Measurements from ENCODE around the gene RNH1. TPM values are rescaled to one million over a fixed set of nuclear protein-coding genes. Genes with fewer than 3 reads are reported as not detected.

Gene RNH1
- total RNA-seq = 100 to 1,000 TPM; 126 to 141 (median 131) TPM
- total RNA-seq (2013) = 63.9 TPM
- total RNA-seq = 98.5 to 211 (median 136) reads per million in 29 experiments

GRCh38 chr11:506995-507726 is at the start of gene RNH1:
TSS of gene RNH1 (minus strand) at chr11:507242. CDS start at chr11:502162, 5,080 bp downstream.
- CTCF ChIA-PET = interaction anchor here (0.6 to 1.0 kb wide), 3 partner anchors 11 to 116 kb away, joined by 3 to 8 read pairs (median 3); partner anchors contain the start of gene PHRF1 (in 1 of the 2)
- Histone ChIP-seq H3K27me3 (replicated peaks in 1 of 2; ENCODE audit: control insufficient read depth in 2 of 2, extremely low read depth in 1 of 2, insufficient read depth in 2 of 2, low read length in 1 of 2) (no peaks in the 10 kb centered on the region), H3K4me3 (ENCODE audit: control insufficient read depth in 1 of 2, extremely low read depth in 1 of 2, low read length in 1 of 2) (peak within 1 kb of the TSS; percentile 82 to 100), H3K4me1 (ENCODE audit: control insufficient read depth in 1 of 2, extremely low read depth in 1 of 2, insufficient read depth in 2 of 2, low read length in 2 of 2) (peaks cover 13 to 46% of the 10 kb centered on the region in 2 experiments), H3K27ac (ENCODE audit: low read length) (peak within 1 kb of the TSS; percentile 100), H3K9me3 (no peaks in the 10 kb centered on the region), H3K36me3 (ENCODE audit: control insufficient read depth in 2 of 2, extremely low read depth in 1 of 2, insufficient read depth in 1 of 2, low read length in 1 of 2) (peaks cover 0 to 6% of the 10 kb centered on the region in 2 donors)
- Mint-ChIP-seq H3K27ac (peak within 1 kb of the TSS; percentile 98 to 99), H3K4me1 (peaks cover 6 to 34% (median 31%) of the 10 kb centered on the region in 3 donors), H3K27me3 (no peaks in the 10 kb centered on the region), H3K36me3 (peaks cover 5% of the 10 kb centered on the region), H3K4me3 (peak within 1 kb of the TSS; percentile 94 to 98 (median 96)), H3K9me3 (no peaks in the 10 kb centered on the region)
- ATAC-seq (replicated peaks in 1 of 4) (peak; percentile 76 to 88 (median 80)), DNase-seq (peak; percentile 95 to 100 (median 98))
- POLR2A ChIA-PET = interaction anchor here in 1 of 2 donors (0.7 to 1.4 kb wide), 3 partner anchors 100 to 300 kb away, joined by 3 to 5 read pairs (median 4); partner anchors contain the start of gene BET1L
- WGBS (ENCODE audit: insufficient coverage) = under 1% methylated on average over 81 of the region's 93 CpGs

DNA sequence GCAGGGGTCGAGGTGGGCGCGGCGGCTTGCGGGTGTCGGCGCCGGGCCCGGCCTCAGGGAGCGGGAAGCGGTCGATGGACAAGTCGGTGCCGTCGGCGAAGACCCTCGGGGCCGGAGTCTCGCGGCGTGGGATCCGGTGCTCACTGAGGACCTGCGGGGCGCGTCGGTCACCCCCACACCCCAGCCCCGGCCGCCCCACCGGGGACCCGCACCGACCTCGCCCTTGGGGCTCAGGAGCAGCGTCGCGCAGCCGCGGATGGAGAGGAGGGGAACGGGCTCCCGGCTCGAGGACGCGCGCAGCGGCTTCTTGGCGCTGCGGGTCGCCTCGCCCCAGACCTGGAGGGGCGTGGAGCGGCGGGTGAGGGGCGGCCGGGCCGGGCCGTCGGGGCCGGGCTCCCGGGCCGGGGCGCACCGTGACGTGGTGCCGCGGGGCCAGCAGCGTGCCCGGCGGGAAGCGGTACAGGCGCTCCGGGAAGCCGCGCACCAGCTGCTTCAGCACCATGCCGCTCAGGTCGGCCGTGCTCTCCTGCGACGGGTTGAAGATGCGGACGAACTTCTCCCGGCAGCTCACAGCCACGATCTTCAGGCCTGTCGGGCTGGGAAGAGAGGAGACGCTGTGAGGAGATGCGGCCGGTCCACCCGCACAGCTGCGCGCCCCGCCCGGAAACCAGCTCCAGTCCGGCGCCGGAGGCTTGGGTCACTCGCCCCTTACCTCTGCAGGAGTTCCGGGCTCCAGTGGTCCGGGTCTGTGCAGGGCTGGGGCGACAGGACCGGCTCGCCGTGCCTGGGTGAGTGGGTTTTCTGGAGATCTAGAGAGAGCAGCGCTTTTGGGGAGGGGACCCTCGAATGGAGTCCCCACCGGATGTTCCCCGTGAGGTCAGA is 49.0 kb upstream of the RNH1 start:
- peaks cover 0 to 22% of the 10 kb centered on the region in 2 experiments for H3K27me3 ChIP-seq (replicated peaks in 1 of 2; ENCODE audit: control insufficient read depth in 2 of 2, extremely low read depth in 1 of 2, insufficient read depth in 2 of 2, low read length in 1 of 2)
- ATAC-seq (replicated peaks in 1 of 4) (no peak), DNase-seq (peak in 5 of 35 experiments; percentile 26 to 58 (median 35))
- Mint-ChIP-seq H3K4me3 (peak overlapping the region; percentile 33 to 52 (median 45)), H3K27ac (peak overlapping the region in 1 of 2 donors; percentile 52), H3K36me3 (no peaks in the 10 kb centered on the region), H3K9me3 (no peaks in the 10 kb centered on the region), H3K4me1 (peaks cover 12 to 15% (median 13%) of the 10 kb centered on the region in 3 donors), H3K27me3 (no peaks in the 10 kb centered on the region)
- peaks cover 2 to 37% of the 10 kb centered on the region in 2 experiments for H3K4me1 ChIP-seq (ENCODE audit: control insufficient read depth in 1 of 2, extremely low read depth in 1 of 2, insufficient read depth in 2 of 2, low read length in 2 of 2)
- H3K27ac ChIP-seq (ENCODE audit: low read length) = peak overlapping the region; percentile 18
- H3K4me3 ChIP-seq (ENCODE audit: control insufficient read depth in 1 of 2, extremely low read depth in 1 of 2, low read length in 1 of 2) = peak overlapping the region in 1 of 2 donors; percentile 44
- POLR2A ChIA-PET = no interaction called here
- no peaks in the 10 kb centered on the region for H3K36me3 ChIP-seq (ENCODE audit: control insufficient read depth in 2 of 2, extremely low read depth in 1 of 2, insufficient read depth in 1 of 2, low read length in 1 of 2)
- no peaks in the 10 kb centered on the region for H3K9me3 ChIP-seq
- CTCF ChIA-PET = interaction anchor here (0.7 to 1.6 kb wide), 6 partner anchors 20 to 203 kb away, joined by 3 to 12 read pairs (median 4); partner anchors contain the start of genes PHRF1 (in 1 of the 2) and TMEM80 (in 1 of the 2)
- whole genome bisulfite sequencing (ENCODE audit: insufficient coverage) = 5% methylated on average over 101 of the region's 104 CpGs

- no peaks in the 10 kb centered on the region for H3K9me3 ChIP-seq
- Mint-ChIP-seq H3K27me3 (no peaks in the 10 kb centered on the region), H3K27ac (no peak overlapping the region), H3K9me3 (no peaks in the 10 kb centered on the region), H3K4me1 (peaks cover 12 to 15% (median 13%) of the 10 kb centered on the region in 3 donors), H3K4me3 (peak overlapping the region; percentile 24 to 55 (median 34)), H3K36me3 (no peaks in the 10 kb centered on the region)
- peaks cover 0 to 22% of the 10 kb centered on the region in 2 experiments for H3K27me3 ChIP-seq (replicated peaks in 1 of 2; ENCODE audit: control insufficient read depth in 2 of 2, extremely low read depth in 1 of 2, insufficient read depth in 2 of 2, low read length in 1 of 2)
- WGBS (ENCODE audit: insufficient coverage) = under 1% methylated on average over 55 of the region's 57 CpGs
- no peak overlapping the region for H3K27ac ChIP-seq (ENCODE audit: low read length)
- peaks cover 2 to 35% of the 10 kb centered on the region in 2 experiments for H3K4me1 ChIP-seq (ENCODE audit: control insufficient read depth in 1 of 2, extremely low read depth in 1 of 2, insufficient read depth in 2 of 2, low read length in 2 of 2)
- CTCF ChIA-PET = interaction anchor here (0.5 to 1.6 kb wide), 9 partner anchors 21 to 204 kb away, joined by 3 to 12 read pairs (median 4); partner anchors contain the start of genes PHRF1 (in 1 of the 2), TALDO1 (in 1 of the 2) and TMEM80 (in 1 of the 2)
- ATAC-seq (replicated peaks in 1 of 4) = peak; percentile 16 to 33 (median 23)
- peak in 1 of 35 experiments; percentile 40 for DNase-seq
- no peaks in the 10 kb centered on the region for H3K36me3 ChIP-seq (ENCODE audit: control insufficient read depth in 2 of 2, extremely low read depth in 1 of 2, insufficient read depth in 1 of 2, low read length in 1 of 2)
- H3K4me3 ChIP-seq (ENCODE audit: control insufficient read depth in 1 of 2, extremely low read depth in 1 of 2, low read length in 1 of 2) = peak overlapping the region; percentile 40 to 52
- POLR2A ChIA-PET = interaction anchor here in 1 of 2 donors (0.6 to 0.8 kb wide), 2 partner anchors 138 to 140 kb away, joined by 3 to 6 read pairs; partner anchors contain the start of gene DEAF1
These were observed 48.3 kb upstream of the RNH1 start for GRCh38 chr11:555227-555779.

- Mint-ChIP-seq H3K4me3 (peak overlapping the region in 2 of 3 donors; percentile 55 to 62), H3K27ac (no peak overlapping the region), H3K27me3 (no peaks in the 10 kb centered on the region), H3K36me3 (no peaks in the 10 kb centered on the region), H3K4me1 (peaks cover 7 to 10% (median 8%) of the 10 kb centered on the region in 3 donors), H3K9me3 (no peaks in the 10 kb centered on the region)
- ChIA-PET POLR2A (interaction anchor here in 1 of 2 donors (0.6 to 0.8 kb wide), 2 partner anchors 139 to 140 kb away, joined by 3 to 6 read pairs; partner anchors contain the start of gene DEAF1), CTCF (interaction anchor here (0.5 to 1.6 kb wide), 14 partner anchors 21 to 204 kb away, joined by 3 to 12 read pairs (median 4); partner anchors contain the start of genes PHRF1 (in 1 of the 2), TALDO1 (in 1 of the 2) and TMEM80 (in 1 of the 2))
- peak; percentile 23 to 92 (median 66) for DNase-seq
- 27% methylated on average over 33 of the region's 60 CpGs for WGBS (ENCODE audit: insufficient coverage)
- no peaks in the 10 kb centered on the region for H3K36me3 ChIP-seq (ENCODE audit: control insufficient read depth in 2 of 2, extremely low read depth in 1 of 2, insufficient read depth in 1 of 2, low read length in 1 of 2)
- peaks cover 0 to 23% of the 10 kb centered on the region in 2 experiments for H3K27me3 ChIP-seq (replicated peaks in 1 of 2; ENCODE audit: control insufficient read depth in 2 of 2, extremely low read depth in 1 of 2, insufficient read depth in 2 of 2, low read length in 1 of 2)
- peaks cover 2 to 28% of the 10 kb centered on the region in 2 experiments for H3K4me1 ChIP-seq (ENCODE audit: control insufficient read depth in 1 of 2, extremely low read depth in 1 of 2, insufficient read depth in 2 of 2, low read length in 2 of 2)
- H3K27ac ChIP-seq (ENCODE audit: low read length) = no peak overlapping the region
- peak; percentile 73 to 82 (median 78) for ATAC-seq (replicated peaks in 1 of 4)
- H3K4me3 ChIP-seq (ENCODE audit: control insufficient read depth in 1 of 2, extremely low read depth in 1 of 2, low read length in 1 of 2) = peak overlapping the region; percentile 28 to 40
- no peaks in the 10 kb centered on the region for H3K9me3 ChIP-seq
These were observed 47.6 kb upstream of the RNH1 start for GRCh38 chr11:554428-555226.

DNA sequence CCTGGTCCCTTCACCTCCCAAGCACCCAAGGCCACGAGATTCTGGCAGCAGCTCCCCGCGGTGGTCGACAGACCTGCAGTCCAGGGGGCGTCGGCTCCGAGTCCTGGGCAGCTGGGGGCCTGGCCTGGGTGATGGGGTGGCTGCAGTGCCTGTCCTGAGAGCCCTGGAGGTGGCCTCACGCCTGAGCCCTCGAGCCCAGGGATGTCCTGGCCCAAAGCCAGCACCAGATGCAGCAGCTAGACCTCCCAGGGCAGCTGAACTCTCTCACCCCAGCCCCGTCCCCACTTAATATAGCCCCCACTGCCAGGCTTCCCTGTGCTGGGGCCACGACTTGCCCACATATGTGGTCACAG is 46.9 kb upstream of the RNH1 start:
- DNase-seq (no peak), ATAC-seq (replicated peaks in 1 of 4) (no peak)
- Histone ChIP-seq H3K27ac (ENCODE audit: low read length) (no peak overlapping the region), H3K4me3 (ENCODE audit: control insufficient read depth in 1 of 2, extremely low read depth in 1 of 2, low read length in 1 of 2) (no peak overlapping the region), H3K4me1 (ENCODE audit: control insufficient read depth in 1 of 2, extremely low read depth in 1 of 2, insufficient read depth in 2 of 2, low read length in 2 of 2) (peaks cover 2 to 24% of the 10 kb centered on the region in 2 experiments), H3K27me3 (replicated peaks in 1 of 2; ENCODE audit: control insufficient read depth in 2 of 2, extremely low read depth in 1 of 2, insufficient read depth in 2 of 2, low read length in 1 of 2) (peaks cover 0 to 24% of the 10 kb centered on the region in 2 experiments), H3K36me3 (ENCODE audit: control insufficient read depth in 2 of 2, extremely low read depth in 1 of 2, insufficient read depth in 1 of 2, low read length in 1 of 2) (no peaks in the 10 kb centered on the region), H3K9me3 (no peaks in the 10 kb centered on the region)
- ChIA-PET CTCF (interaction anchor here (1.4 to 1.6 kb wide), 2 partner anchors 35 to 173 kb away, joined by 5 to 9 read pairs; no protein-coding TSS in a partner anchor), POLR2A (no interaction called here)
- WGBS (ENCODE audit: insufficient coverage) = 74% methylated on average over 8 of the region's 11 CpGs
- no peaks in the 10 kb centered on the region for H3K9me3 Mint-ChIP-seq
- H3K27ac Mint-ChIP-seq = no peak overlapping the region
- H3K4me3 Mint-ChIP-seq = peak overlapping the region in 1 of 3 donors; percentile 12
- peaks cover 1 to 8% (median 7%) of the 10 kb centered on the region in 3 donors for H3K4me1 Mint-ChIP-seq
- H3K36me3 Mint-ChIP-seq = no peaks in the 10 kb centered on the region
- H3K27me3 Mint-ChIP-seq = no peaks in the 10 kb centered on the region

All from T-cell (primary cell).